Stimulated activated CD8-positive, alpha-beta memory T cell treated with anti-CD3 and anti-CD28 coated beads, Interleukin-4, amount 100 ng/mL, for 24 hours (primary cell): ENCODE results near the gene MAP2K5.

Experiments
- DNase-seq: peaks from one replicate; pipeline ENCODE4 v3.0.0-alpha.2; 2020; ENCODE audit warnings: low read depth

Gene MAP2K5

GRCh38 chr15:67758619-67759300 lies 216.3 kb downstream of the MAP2K5 start:
- DNase-seq = no peak

GRCh38 chr15:67760901-67761300 lies 218.4 kb downstream of the MAP2K5 start:
- no peak for DNase-seq

GRCh38 chr15:67761343-67761742 lies 218.8 kb downstream of the MAP2K5 start:
- DNase-seq = no peak

- peak; percentile 13 for DNase-seq
Measured at GRCh38 chr15:67762610-67763368, 220.3 kb downstream of the MAP2K5 start.

GRCh38 chr15:67765701-67766100 lies 223.2 kb downstream of the MAP2K5 start:
- DNase-seq = no peak

GRCh38 chr15:67766968-67767367 lies 224.5 kb downstream of the MAP2K5 start:
- DNase-seq = no peak

- no peak for DNase-seq
Measured at GRCh38 chr15:67768313-67768977, 225.9 kb downstream of the MAP2K5 start.

- DNase-seq = no peak
Measured at GRCh38 chr15:67769497-67770357, 227.2 kb downstream of the MAP2K5 start.

GRCh38 chr15:67770358-67770628 lies 227.8 kb downstream of the MAP2K5 start:
- DNase-seq = no peak

GRCh38 chr15:67771189-67771800 lies 228.8 kb downstream of the MAP2K5 start:
- no peak for DNase-seq

GRCh38 chr15:67774626-67775025 lies 232.1 kb downstream of the MAP2K5 start:
- DNase-seq = no peak

GRCh38 chr15:67775250-67775649 lies 232.7 kb downstream of the MAP2K5 start:
- no peak for DNase-seq

GRCh38 chr15:67775998-67776397 lies 233.5 kb downstream of the MAP2K5 start:
- no peak for DNase-seq

GRCh38 chr15:67776600-67776999 lies 234.1 kb downstream of the MAP2K5 start:
- no peak for DNase-seq

GRCh38 chr15:67777071-67777470 lies 234.6 kb downstream of the MAP2K5 start:
- DNase-seq = no peak

- DNase-seq = no peak
Measured at GRCh38 chr15:67777773-67778172, 235.3 kb downstream of the MAP2K5 start.

GRCh38 chr15:67778968-67779548 lies 236.6 kb downstream of the MAP2K5 start:
- DNase-seq = no peak

- no peak for DNase-seq
Measured at GRCh38 chr15:67779549-67780111, 237.1 kb downstream of the MAP2K5 start.

- DNase-seq = no peak
Measured at GRCh38 chr15:67781061-67781460, 238.6 kb downstream of the MAP2K5 start.

GRCh38 chr15:67781907-67782690 lies 239.6 kb downstream of the MAP2K5 start:
- no peak for DNase-seq

- DNase-seq = no peak
Measured at GRCh38 chr15:67782691-67782991, 240.1 kb downstream of the MAP2K5 start.
